Activated CD4-positive, alpha-beta T cell treated with anti-CD3 and anti-CD28 coated beads, Interleukin-2, amount 10 ng/mL, durations not matched to agents 24 days and 14 days (primary cell): Measurements from ENCODE around the gene HIC1. TPM values are rescaled to one million over a fixed set of nuclear protein-coding genes. Genes with fewer than 3 reads are reported as not detected.

Experiments
- DNase-seq: peaks from one replicate; pipeline ENCODE4 v3.0.0; 2022
- H3K27ac Mint-ChIP-seq: one replicate; pipeline ENCODE4 v1.8.0; 2022; ENCODE audit warnings: mild to moderate bottlenecking, mixed read lengths
- H3K27me3 Mint-ChIP-seq: one replicate; pipeline ENCODE4 v1.8.0; 2022; ENCODE audit warnings: mixed read lengths
- H3K36me3 Mint-ChIP-seq: one replicate; pipeline ENCODE4 v1.8.0; 2022; ENCODE audit warnings: low read depth, mild to moderate bottlenecking, mixed read lengths
- H3K4me1 Mint-ChIP-seq: one replicate; pipeline ENCODE4 v1.8.0; 2021; ENCODE audit warnings: mixed read lengths
- H3K4me3 Mint-ChIP-seq: one replicate; pipeline ENCODE4 v1.8.0; 2022; ENCODE audit warnings: mild to moderate bottlenecking, moderate library complexity, mixed read lengths
- H3K9me3 Mint-ChIP-seq: one replicate; pipeline ENCODE4 v1.8.0; 2021; ENCODE audit warnings: mixed read lengths
- intact Hi-C: fragments of 100-400 bp; cut with micrococcal nuclease; formaldehyde crosslinking; loops from one replicate; pipeline ENCODE4 v1.15.1; 2023
- total RNA-seq: library from RNA; stranded (reverse); gene quantifications from 2 replicates; pipeline ENCODE4 v1.2.3, GENCODE V29; 2022

Gene HIC1
- total RNA-seq, 1 donor from 2014 or later, result 51.6 TPM

DNA sequence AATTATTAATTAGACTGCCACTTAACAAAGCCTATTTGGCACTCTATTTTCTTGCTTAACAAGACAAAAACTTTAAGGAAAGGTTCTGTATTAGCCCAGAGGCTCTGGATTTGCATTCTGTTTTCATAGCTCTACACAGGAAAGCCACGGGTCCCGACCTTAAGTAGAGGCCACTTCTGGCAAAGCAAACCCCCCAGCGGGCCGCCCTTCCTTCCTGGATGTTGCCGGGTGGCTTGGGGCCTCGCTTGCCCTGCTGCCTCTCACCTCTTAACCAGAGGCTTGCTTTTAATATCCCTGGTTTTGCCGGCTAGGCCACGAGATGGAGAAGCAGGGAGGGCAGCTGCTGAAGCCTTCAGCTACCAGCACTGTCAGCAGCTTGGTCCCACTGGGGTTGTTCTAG lies 34.2 kb upstream of the HIC1 start:
- intact Hi-C loops, result no loop called here

DNA sequence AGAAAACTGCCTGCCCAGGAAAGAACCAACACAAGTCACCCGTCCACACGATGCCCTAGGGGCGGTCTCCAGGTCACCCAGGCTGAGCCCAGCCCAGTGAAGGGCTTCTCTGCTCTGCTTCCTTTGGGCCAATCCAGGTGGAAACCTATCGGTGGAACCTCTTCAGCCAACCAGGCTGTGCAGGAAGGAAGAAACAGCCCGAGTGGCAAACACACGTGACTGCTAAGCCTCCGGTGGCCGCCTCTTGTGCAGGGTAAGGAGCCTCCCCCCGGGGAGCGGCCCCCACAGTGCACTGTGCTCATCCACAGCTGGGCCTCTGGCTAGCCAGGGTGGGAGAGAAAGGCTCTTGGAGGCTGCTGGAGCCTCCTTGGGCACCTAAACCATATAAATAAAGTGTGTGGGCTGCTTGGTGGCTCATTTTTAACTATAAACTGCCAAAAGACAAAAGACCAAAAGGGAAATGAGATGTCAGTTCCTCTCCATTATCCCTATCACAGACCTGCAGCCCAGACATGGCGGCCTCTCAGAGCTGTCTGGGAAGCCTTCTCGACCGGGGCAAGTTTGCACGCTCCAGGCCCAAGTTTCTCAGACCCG lies 32.2 kb upstream of the HIC1 start:
- peaks cover 58% of the 10 kb centered on the region for H3K27me3 Mint-ChIP-seq
- DNase-seq, result no peak
- H3K9me3 Mint-ChIP-seq, result no peaks in the 10 kb centered on the region
- H3K27ac Mint-ChIP-seq, result no peak overlapping the region
- peaks cover 14% of the 10 kb centered on the region for H3K4me1 Mint-ChIP-seq
- H3K4me3 Mint-ChIP-seq, result no peak overlapping the region
- H3K36me3 Mint-ChIP-seq, result no peaks in the 10 kb centered on the region
- intact Hi-C loops, result no loop called here

More for the DNA sequence above, 34.2 kb upstream of the HIC1 start:
- Mint-ChIP-seq H3K9me3 (no peaks in the 10 kb centered on the region), H3K4me3 (no peak overlapping the region), H3K4me1 (peaks cover 8% of the 10 kb centered on the region), H3K36me3 (no peaks in the 10 kb centered on the region), H3K27ac (no peak overlapping the region), H3K27me3 (peaks cover 41% of the 10 kb centered on the region)
- DNase-seq, result no peak

DNA sequence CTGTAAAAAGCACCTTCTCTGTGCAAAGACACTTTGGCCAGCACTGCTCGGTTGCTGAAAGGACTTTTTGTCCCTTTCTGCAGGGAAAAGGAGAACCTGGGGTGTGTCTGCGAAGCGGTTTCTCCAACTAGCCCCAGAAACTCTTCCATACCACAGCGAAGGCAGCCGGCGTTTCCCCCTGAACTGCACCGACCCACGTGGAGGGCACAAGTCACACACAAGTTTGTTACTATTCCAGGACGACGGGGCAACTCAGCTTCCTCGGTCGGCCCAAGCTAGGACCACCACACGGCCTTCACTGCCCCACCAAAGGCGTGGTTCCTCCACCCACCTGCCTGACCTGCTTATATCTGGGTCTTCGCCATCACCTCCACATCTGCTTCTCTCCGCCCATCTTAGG lies 31.6 kb upstream of the HIC1 start:
- H3K36me3 Mint-ChIP-seq, result no peaks in the 10 kb centered on the region
- H3K4me3 Mint-ChIP-seq, result peak overlapping the region; percentile 55
- intact Hi-C loops, result no loop called here
- no peak for DNase-seq
- H3K27ac Mint-ChIP-seq, result no peak overlapping the region
- H3K9me3 Mint-ChIP-seq, result no peaks in the 10 kb centered on the region
- peaks cover 64% of the 10 kb centered on the region for H3K27me3 Mint-ChIP-seq
- H3K4me1 Mint-ChIP-seq, result peaks cover 14% of the 10 kb centered on the region

DNA sequence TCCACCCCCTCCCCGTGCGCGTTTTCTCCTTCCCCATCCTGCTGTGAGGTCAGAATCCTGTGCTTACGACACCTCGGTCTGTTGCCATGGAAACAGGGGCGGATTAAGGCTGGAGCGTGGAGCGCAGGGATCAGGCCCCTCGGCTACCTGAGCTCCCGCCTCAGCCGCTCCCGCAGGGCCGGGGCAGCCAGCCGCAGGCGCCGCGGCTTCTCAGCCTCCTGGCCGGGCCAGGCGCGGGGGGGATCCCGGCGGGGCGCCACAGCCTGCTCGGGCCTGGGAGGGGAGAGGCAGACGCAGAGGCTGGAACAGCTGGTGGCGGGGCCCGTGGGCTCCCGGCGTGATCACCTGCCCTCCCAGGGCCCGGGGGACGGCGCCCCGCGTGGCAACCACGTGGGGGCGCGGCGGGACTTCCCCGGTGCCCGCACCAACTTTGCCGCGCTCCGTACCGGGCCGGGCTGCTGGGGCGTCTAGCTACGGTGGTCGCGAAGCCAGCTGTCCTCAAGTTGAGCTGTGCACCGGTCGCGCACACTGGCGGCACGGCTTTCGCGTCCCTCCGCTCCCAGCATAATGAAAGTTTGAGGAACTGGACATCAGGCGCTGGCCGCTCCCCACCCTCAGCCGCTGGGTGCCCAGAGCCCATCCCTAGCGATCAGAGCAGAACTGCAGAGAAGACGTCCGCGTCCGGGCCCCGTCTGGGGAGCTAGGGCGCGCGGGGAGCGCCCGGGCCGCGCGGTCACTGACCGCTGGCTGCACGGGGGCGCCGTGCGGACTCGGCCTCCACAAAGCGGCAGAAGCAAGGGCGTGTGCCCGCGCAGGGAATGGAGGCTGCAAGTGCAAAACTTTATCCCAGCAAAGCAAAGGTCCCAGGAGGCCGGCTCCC lies 31.0 kb upstream of the HIC1 start:
- DNase-seq, result peak; percentile 85
- Mint-ChIP-seq H3K4me1 (peaks cover 15% of the 10 kb centered on the region), H3K36me3 (no peaks in the 10 kb centered on the region), H3K4me3 (peak overlapping the region; percentile 74), H3K9me3 (no peaks in the 10 kb centered on the region), H3K27ac (no peak overlapping the region), H3K27me3 (peaks cover 68% of the 10 kb centered on the region)
- intact Hi-C loops, result no loop called here

DNA sequence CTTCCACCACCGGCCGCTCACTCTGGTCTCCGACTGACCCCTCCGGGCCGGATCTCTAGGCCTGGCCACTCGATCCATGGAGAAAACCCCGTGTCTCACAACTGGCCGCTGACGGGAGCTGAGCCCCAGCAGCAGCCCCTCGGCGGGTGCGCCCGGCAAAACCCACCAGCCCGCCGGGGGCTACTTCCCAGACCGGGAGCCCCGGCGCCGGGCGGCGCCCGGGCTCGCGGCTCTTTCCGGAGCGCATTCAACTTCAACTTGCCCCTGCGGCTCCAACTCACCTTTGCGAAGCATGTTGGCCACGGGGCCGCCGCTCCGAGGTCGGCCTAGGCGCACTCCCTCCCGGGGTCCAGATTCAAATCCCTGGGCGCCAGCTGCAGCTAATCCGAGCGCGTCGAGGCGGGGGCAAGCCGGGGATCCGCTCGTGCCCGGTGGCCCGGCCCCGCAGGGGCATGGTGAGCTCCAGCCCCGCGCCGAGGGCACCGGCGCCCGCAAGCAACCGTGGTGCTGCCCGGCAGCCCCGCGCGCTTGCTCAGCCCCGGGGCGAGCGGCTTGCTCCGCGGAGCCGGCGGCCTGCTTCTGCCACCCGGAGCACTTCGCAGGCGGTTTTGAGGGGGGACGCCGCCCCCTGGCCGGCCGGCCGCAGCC lies 30.2 kb upstream of the HIC1 start:
- peak; percentile 68 for DNase-seq
- no peaks in the 10 kb centered on the region for H3K9me3 Mint-ChIP-seq

DNA sequence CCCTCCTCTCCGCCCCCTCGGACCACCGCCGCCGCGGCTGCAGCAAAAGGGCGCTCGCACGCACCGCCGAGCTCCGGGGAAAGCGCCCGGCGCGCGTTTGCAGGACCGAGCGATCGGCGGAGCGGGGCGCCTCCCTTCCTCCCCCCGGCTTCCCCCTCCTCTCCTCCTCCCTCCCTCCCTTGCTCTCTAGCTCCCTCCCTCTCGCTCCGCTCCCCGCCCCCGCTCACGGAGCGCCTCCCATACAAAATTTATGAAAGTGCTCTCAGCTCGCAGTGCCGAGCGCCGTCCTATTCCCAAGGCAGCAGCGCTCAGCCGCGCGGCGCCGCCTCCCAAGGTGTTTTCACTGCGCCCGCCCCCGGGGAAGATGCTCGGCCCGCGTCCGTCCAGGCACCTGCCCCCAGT lies 29.7 kb upstream of the HIC1 start, which contains the start of gene RTN4RL1:
Gene RTN4RL1, minus strand, starts transcription at position 115 of the 402 bp plus-strand sequence. CDS start 469 bp downstream, outside the sequence.
- peaks cover 18% of the 10 kb centered on the region for H3K4me1 Mint-ChIP-seq
- peak; percentile 95 for DNase-seq
- H3K4me3 Mint-ChIP-seq, result peak within 1 kb of the TSS; percentile 82
- no peaks in the 10 kb centered on the region for H3K36me3 Mint-ChIP-seq
- H3K27ac Mint-ChIP-seq, result no peak within 1 kb of the TSS
- no peaks in the 10 kb centered on the region for H3K9me3 Mint-ChIP-seq
- intact Hi-C loops, result loop anchor here (5.0 kb wide), 1 partner anchor 118 kb away; no protein-coding TSS in a partner anchor
- peaks cover 58% of the 10 kb centered on the region for H3K27me3 Mint-ChIP-seq

More for the DNA sequence above, 30.2 kb upstream of the HIC1 start:
- intact Hi-C loops, result loop anchor here (5.0 kb wide), 1 partner anchor 117 kb away; no protein-coding TSS in a partner anchor
- H3K27ac Mint-ChIP-seq, result no peak overlapping the region
- peaks cover 18% of the 10 kb centered on the region for H3K4me1 Mint-ChIP-seq
- peaks cover 63% of the 10 kb centered on the region for H3K27me3 Mint-ChIP-seq
- H3K4me3 Mint-ChIP-seq, result peak overlapping the region; percentile 74
- no peaks in the 10 kb centered on the region for H3K36me3 Mint-ChIP-seq

DNA sequence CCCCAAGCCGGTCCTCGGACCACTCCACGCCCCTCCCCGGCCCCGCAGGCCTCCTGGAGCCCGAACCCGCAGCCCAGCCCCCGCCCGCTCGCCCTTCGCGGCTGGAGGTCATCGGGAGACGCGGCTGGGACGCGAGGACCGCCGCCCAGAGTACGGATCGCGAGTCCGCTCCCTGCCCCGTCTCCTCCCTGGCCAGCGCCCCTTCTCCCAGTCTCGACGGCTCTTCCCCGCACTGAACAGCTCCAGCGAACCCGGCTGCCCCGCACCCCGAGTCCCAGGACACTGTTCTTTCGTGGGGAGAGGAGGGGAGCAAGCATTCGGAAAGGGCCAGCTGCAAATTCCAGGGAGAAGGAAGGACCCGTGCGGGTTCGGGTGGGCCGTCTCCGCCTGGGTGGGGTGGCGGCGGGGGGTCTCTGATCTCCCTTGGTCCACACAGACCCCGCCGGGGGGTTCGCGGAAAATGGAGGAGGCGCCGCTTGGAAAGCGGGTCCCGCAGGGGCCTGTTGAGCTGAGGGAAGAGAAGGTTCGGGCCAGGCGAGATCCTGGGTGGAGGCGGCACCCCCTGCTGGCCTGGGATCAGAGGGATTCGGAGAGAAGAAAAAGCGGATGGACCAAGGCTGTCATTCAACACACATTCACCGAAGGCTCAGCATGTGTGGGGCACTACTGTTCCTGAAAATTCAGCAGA lies 29.1 kb upstream of the HIC1 start:
- Mint-ChIP-seq H3K4me1 (peaks cover 21% of the 10 kb centered on the region), H3K36me3 (no peaks in the 10 kb centered on the region), H3K4me3 (peak overlapping the region; percentile 82), H3K27me3 (peaks cover 53% of the 10 kb centered on the region), H3K27ac (no peak overlapping the region), H3K9me3 (no peaks in the 10 kb centered on the region)
- intact Hi-C loops, result loop anchor here (5.0 kb wide), 1 partner anchor 118 kb away; no protein-coding TSS in a partner anchor
- peak; percentile 80 for DNase-seq

DNA sequence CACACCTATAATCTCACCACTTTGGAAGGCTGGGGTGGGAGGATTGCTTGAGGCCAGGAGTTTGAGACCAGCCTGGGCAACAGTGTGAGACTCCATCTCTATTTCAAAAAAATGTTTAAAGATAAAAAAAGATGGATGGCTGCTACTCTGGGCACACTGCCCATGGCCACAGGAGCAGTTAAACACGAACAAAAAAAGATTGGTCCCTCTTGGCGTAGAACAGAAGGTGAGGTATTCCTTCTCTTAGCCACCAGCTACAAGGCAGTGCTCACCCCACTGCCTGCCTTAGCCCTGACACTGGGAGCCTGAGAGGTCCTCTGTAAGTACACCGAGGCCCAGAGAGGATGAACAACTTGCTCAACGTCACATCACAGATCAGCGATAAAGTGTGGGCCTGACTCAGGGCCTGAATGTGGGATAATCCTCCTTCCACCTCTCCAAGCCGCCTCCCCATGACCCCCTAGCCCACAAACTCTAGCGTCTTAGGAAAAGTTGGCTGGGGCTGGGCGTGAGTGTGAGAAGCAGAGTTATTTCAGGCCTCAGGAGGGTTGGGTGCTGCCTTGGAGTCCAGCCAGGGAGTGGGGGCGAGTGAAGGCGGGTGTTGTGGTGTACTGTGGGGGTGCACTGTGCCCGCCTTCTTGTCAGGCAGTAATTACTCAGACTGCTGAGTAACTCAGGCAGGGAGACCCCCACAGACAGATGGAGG lies 27.2 kb upstream of the HIC1 start:
- Mint-ChIP-seq H3K4me1 (peaks cover 23% of the 10 kb centered on the region), H3K4me3 (peak overlapping the region; percentile 10), H3K27me3 (peaks cover 42% of the 10 kb centered on the region), H3K9me3 (no peaks in the 10 kb centered on the region), H3K27ac (no peak overlapping the region), H3K36me3 (no peaks in the 10 kb centered on the region)
- intact Hi-C loops, result loop anchor here (5.0 kb wide), 1 partner anchor 120 kb away; no protein-coding TSS in a partner anchor
- DNase-seq, result no peak

DNA sequence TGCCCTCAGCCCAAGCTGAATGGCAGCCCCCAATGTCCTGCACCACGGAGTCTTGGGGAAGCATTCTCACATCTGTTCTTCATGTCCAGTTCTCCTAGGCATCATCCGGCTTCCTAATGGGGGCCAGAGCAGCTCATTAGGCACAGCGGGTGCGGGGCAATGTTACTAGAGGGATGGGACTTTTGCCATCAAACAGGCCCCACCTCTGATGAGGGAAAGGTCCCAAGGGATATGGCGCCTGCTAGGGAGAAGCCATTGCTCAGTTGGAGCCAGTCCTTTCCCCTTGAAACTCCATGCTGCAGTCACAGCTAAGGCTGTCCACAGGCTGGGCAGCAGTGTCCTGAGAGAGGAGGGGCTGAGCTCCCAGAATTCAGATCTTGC lies 26.7 kb upstream of the HIC1 start:
- no peak for DNase-seq
- Mint-ChIP-seq H3K4me1 (peaks cover 23% of the 10 kb centered on the region), H3K9me3 (no peaks in the 10 kb centered on the region), H3K27ac (peak overlapping the region; percentile 34), H3K4me3 (no peak overlapping the region), H3K27me3 (peaks cover 37% of the 10 kb centered on the region), H3K36me3 (no peaks in the 10 kb centered on the region)
- intact Hi-C loops, result loop anchor here (5.0 kb wide), 1 partner anchor 121 kb away; no protein-coding TSS in a partner anchor

DNA sequence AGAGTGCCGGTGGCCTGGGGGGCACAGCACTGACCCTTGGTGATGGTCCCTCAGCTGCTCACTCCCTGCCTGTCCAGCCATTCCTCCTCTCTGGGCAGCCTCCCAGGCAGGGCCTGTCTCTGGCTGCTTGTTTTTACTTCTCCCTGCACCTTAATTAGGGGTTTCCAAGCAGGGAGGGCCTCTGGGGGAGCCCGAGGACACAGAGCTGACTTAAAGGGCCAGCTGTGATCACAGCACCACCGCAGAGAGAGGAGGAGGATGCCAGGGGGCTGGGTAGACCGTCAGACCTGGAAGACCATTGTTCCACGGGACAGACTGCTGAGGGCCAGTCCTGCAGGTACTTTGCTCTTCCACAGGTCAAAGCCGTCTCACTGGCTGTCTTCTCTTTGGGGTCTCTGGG lies 26.2 kb upstream of the HIC1 start:
- H3K4me1 Mint-ChIP-seq, result peaks cover 21% of the 10 kb centered on the region

DNA sequence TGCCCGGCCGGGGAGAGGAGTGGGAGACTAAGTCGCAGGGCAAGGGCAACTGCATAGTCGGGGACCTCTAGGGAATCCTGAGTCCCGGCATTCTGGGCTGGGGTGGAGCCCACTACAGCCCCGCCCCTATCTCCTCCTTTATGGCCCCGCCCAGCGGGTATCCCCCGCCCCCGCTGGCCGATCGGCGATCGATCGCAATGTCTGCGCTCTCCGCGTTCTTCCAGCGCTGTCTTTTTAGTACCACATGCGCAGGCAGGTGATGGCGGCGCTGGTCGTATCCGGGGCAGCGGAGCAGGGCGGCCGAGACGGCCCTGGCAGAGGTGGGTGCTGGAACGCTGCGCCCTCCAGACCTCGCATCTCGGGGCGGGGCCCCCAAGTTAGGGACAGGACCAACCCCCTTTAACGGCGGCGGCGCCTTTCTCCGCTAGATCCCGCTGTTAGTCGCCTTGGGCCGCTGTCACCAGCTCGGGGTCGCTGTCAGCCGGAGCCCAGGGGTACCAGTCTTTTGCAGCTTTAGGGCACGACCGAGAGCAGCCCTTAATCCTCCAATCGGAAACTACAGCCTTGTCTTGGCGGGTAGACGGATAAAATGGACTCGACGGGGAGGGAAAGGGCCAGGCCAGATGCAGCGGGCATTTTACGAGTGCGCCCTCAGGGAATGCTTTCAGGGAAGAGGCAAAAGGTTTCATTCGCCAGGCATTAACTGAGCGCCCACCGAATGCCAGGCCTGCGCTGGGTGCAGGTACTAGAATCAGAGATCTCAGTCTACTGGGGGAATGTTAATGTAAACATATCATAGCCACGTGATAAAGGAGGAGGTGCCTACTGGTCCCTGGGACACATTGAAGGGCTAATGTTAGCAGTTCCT lies 24.8 kb upstream of the HIC1 start, which contains the start of gene DPH1:
Gene DPH1, plus strand, starts transcription at position 243 of the 868 bp plus-strand sequence. Its CDS starts 17 bp downstream, at position 260.
- Mint-ChIP-seq H3K27me3 (peaks cover 34% of the 10 kb centered on the region), H3K27ac (peak within 1 kb of the TSS; percentile 87), H3K4me1 (peaks cover 19% of the 10 kb centered on the region), H3K36me3 (peaks cover 2% of the 10 kb centered on the region), H3K9me3 (no peaks in the 10 kb centered on the region), H3K4me3 (peak within 1 kb of the TSS; percentile 97)
- peak; percentile 96 for DNase-seq
- intact Hi-C loops, result loop anchor here (1.0 to 5.0 kb wide), 4 partner anchors 11 to 383 kb away; partner anchors contain the start of genes RILP and SCARF1

More for the DNA sequence above, 26.2 kb upstream of the HIC1 start:
- H3K36me3 Mint-ChIP-seq, result no peaks in the 10 kb centered on the region
- H3K9me3 Mint-ChIP-seq, result no peaks in the 10 kb centered on the region
- intact Hi-C loops, result loop anchor here (5.0 kb wide), 1 partner anchor 121 kb away; no protein-coding TSS in a partner anchor
- H3K4me3 Mint-ChIP-seq, result no peak overlapping the region
- no peak overlapping the region for H3K27ac Mint-ChIP-seq
- DNase-seq, result no peak
- H3K27me3 Mint-ChIP-seq, result peaks cover 34% of the 10 kb centered on the region

DNA sequence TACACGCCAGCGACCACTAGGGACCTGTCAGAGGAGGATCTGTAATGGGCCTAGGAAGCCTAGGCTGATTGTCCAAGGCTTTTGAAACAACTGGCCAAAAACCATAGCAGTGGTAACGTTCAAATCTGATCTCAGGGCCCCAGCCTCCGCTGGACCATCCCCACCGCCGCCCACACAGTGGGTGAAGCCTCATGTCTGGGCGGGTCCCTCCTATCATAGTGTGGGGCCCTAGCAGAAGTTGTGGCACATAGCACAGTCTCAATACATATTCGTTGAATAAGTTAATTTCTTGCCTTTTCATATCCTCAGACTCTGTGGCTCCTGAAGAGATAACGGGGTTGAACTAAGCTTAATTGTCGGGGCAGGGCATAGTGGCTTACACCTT lies 24.1 kb upstream of the HIC1 start:
- Mint-ChIP-seq H3K4me3 (peak overlapping the region; percentile 97), H3K27ac (peak overlapping the region; percentile 87), H3K9me3 (no peaks in the 10 kb centered on the region), H3K36me3 (peaks cover 2% of the 10 kb centered on the region), H3K27me3 (peaks cover 30% of the 10 kb centered on the region), H3K4me1 (peaks cover 18% of the 10 kb centered on the region)
- intact Hi-C loops, result loop anchor here (1.0 to 5.0 kb wide), 3 partner anchors 11 to 383 kb away; partner anchors contain the start of genes RILP and SCARF1
- no peak for DNase-seq
